Measurements from ENCODE around the gene PRMT2. TPM values are rescaled to one million over a fixed set of nuclear protein-coding genes. Genes with fewer than 3 reads are reported as not detected.

PRMT2 gene
- total and polyA plus RNA-seq, 7 experiments from 2014 or later = 125 to 377 (median 268) TPM

DNA sequence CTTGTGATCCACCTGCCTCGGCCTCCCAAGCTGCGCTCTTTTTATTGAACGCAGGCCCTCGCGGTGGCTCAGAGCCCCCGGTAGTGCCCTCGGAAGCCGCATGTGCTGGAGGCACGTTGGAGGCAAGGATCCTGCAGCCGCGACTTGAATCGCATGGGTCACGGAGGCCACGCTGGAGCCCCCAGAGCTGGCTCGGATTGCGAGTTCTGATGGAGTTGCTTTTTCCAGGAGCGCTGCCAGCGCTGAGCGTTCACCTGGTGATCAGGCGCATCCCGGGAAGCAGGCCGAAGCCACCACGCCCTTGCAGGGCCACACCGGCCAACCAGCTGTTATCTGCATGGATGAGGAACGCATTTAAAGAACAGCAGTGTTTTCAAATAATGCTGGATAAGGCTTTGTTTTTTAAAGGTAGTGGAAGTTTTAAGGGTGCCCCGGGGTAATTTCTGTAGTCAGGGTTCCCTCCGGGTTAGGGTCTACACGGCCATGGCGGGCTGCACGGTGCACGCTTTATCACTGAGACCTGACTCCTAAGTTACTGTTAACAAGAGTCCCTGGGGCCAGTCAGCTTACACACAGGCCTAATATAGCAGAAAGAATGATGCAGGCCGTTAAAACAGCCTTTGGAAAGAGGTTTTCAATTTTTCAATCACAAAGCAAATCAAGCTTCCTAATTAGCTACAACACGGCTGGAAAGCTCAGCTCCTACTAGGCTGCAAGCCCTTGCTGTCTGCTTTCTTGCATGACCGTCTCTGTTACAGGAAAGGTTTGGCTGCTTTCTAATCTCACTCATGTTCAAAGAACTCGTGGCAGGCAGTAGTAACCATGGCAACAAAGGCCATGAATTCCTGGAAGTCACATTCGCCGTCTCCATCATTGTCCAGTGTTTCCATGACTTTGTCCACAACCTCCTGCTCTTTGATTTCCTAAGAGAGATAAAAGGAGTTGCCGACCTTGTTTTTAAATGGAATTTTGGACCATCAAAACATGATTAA, 36.6 kb upstream of the PRMT2 start:
- Histone ChIP-seq H3K4me1 (ENCODE audit: control insufficient read depth in 2 of 2, insufficient read depth in 2 of 2, low read length in 2 of 2) (peaks cover 0 to 12% of the 10 kb centered on the region in 2 donors), H3K27ac (ENCODE audit: low read depth, low read length) (no peak overlapping the region), H3K4me3 (ENCODE audit: low read length) (no peak overlapping the region), H3K9me3 (ENCODE audit: control insufficient read depth in 2 of 3, low read length in 3 of 3) (peaks cover 0 to 12% (median 0%) of the 10 kb centered on the region in 3 experiments), H3K36me3 (ENCODE audit: control insufficient read depth in 2 of 3, insufficient read depth in 3 of 3, low read length in 3 of 3) (no peaks in the 10 kb centered on the region), H3K27me3 (ENCODE audit: control insufficient read depth in 2 of 2, insufficient read depth in 2 of 2, low read length in 2 of 2) (no peaks in the 10 kb centered on the region)
- peak overlapping the region in 3 of 10 donors; percentile 36 to 43 (median 41) for H3K4me3 Mint-ChIP-seq
- intact Hi-C loops (cut with micrococcal nuclease) = no loop called here
- CTCF ChIA-PET = interaction anchor here (0.7 kb wide), 1 partner anchor 29 kb away, joined by 3 read pairs; no protein-coding TSS in a partner anchor
- peak overlapping the region; percentile 5 to 84 (median 69) for H3K27ac Mint-ChIP-seq
- H3K36me3 Mint-ChIP-seq = peaks cover 0 to under 1% (median 0%) of the 10 kb centered on the region in 5 donors
- peaks cover 0 to 16% (median 5%) of the 10 kb centered on the region in 11 donors for H3K9me3 Mint-ChIP-seq
- H3K27me3 Mint-ChIP-seq = no peaks in the 10 kb centered on the region
- no peak for ATAC-seq
- DNase-seq = peak in 2 of 9 donors; percentile 26 to 37
- POLR2A ChIA-PET = interaction anchor here (2.1 kb wide), 1 partner anchor 36 kb away, joined by 7 read pairs; the partner anchor contains the start of gene PRMT2
- H3K4me1 Mint-ChIP-seq = peaks cover 4 to 61% (median 33%) of the 10 kb centered on the region in 7 donors

DNA sequence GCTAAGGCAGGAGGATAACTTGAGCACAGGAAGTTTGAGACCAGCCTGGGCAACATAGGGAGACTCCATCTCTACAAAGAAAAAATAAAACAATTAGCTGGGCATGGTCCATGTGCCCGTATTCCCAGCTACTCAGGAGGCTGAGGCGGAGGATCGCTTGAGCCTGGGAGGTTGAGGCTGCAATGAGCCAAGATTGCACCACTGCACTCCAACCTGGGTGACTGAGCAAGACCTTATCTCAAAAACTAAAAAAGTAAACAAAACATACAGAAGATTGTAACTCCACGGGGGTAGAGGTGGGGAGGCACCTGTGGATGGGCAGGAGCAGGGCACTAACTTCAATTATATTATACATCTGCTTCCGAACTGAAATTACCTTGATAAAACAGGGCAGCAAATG, 35.2 kb upstream of the PRMT2 start:
- ATAC-seq (no peak), DNase-seq (no peak)
- CTCF ChIA-PET = interaction anchor here (0.8 kb wide), 1 partner anchor 12 kb away, joined by 3 read pairs; no protein-coding TSS in a partner anchor
- no peak overlapping the region for H3K27ac ChIP-seq (ENCODE audit: low read depth, low read length)
- no peaks in the 10 kb centered on the region for H3K9me3 ChIP-seq (ENCODE audit: control insufficient read depth in 2 of 3, low read length in 3 of 3)
- Mint-ChIP-seq H3K36me3 (no peaks in the 10 kb centered on the region), H3K4me1 (peaks cover 11 to 75% (median 46%) of the 10 kb centered on the region in 7 donors), H3K27me3 (no peaks in the 10 kb centered on the region), H3K9me3 (peaks cover 0 to 3% (median 0%) of the 10 kb centered on the region in 11 donors), H3K27ac (peak overlapping the region in 6 of 9 donors; percentile 50 to 84 (median 74)), H3K4me3 (peak overlapping the region in 1 of 10 donors; percentile 43)
- peaks cover 6 to 19% of the 10 kb centered on the region in 2 donors for H3K4me1 ChIP-seq (ENCODE audit: control insufficient read depth in 2 of 2, insufficient read depth in 2 of 2, low read length in 2 of 2)
- H3K27me3 ChIP-seq (ENCODE audit: control insufficient read depth in 2 of 2, insufficient read depth in 2 of 2, low read length in 2 of 2) = no peaks in the 10 kb centered on the region
- intact Hi-C loops (cut with micrococcal nuclease) = no loop called here
- no peak overlapping the region for H3K4me3 ChIP-seq (ENCODE audit: low read length)
- POLR2A ChIA-PET = interaction anchor here (1.0 to 1.4 kb wide), 2 partner anchors 19 to 40 kb away, joined by 3 to 4 read pairs; no protein-coding TSS in a partner anchor
- no peaks in the 10 kb centered on the region for H3K36me3 ChIP-seq (ENCODE audit: control insufficient read depth in 2 of 3, insufficient read depth in 3 of 3, low read length in 3 of 3)

DNA sequence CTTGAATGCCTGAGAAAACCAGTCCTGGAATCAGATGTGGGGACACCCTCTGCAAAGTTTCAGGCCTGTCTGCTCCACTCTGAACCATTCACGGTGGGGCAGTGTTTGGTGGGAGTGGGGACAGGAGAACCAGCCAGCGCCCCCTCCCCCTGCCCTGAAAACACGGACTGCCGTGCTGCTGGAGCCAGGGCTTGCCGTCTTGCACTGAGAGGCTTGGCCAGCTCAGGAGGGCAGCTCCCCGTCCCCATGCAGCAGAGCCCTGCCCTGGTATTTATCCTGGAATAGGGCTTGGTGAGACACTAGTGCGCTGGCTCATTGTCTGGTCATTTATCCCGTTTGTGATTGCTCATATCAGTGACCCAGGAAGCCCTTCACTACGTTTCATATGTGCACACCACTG, 34.5 kb upstream of the PRMT2 start:
- no peaks in the 10 kb centered on the region for H3K9me3 ChIP-seq (ENCODE audit: control insufficient read depth in 2 of 3, low read length in 3 of 3)
- no peak overlapping the region for H3K27ac ChIP-seq (ENCODE audit: low read depth, low read length)
- CTCF ChIA-PET = interaction anchor here (0.8 kb wide), 1 partner anchor 11 kb away, joined by 3 read pairs; no protein-coding TSS in a partner anchor
- H3K4me3 Mint-ChIP-seq = no peak overlapping the region
- POLR2A ChIA-PET = interaction anchor here (1.0 to 1.7 kb wide), 3 partner anchors 20 to 41 kb away, joined by 3 to 4 read pairs (median 4); no protein-coding TSS in a partner anchor
- peak overlapping the region in 3 of 9 donors; percentile 41 to 68 (median 43) for H3K27ac Mint-ChIP-seq
- ATAC-seq (no peak), DNase-seq (no peak)
- no peaks in the 10 kb centered on the region for H3K9me3 Mint-ChIP-seq
- H3K4me1 ChIP-seq (ENCODE audit: control insufficient read depth in 2 of 2, insufficient read depth in 2 of 2, low read length in 2 of 2) = peaks cover 13 to 25% of the 10 kb centered on the region in 2 donors
- H3K4me1 Mint-ChIP-seq = peaks cover 15 to 75% (median 53%) of the 10 kb centered on the region in 7 donors
- H3K36me3 ChIP-seq (ENCODE audit: control insufficient read depth in 2 of 3, insufficient read depth in 3 of 3, low read length in 3 of 3) = no peaks in the 10 kb centered on the region
- intact Hi-C loops (cut with micrococcal nuclease) = no loop called here
- no peaks in the 10 kb centered on the region for H3K36me3 Mint-ChIP-seq
- H3K4me3 ChIP-seq (ENCODE audit: low read length) = no peak overlapping the region
- H3K27me3 ChIP-seq (ENCODE audit: control insufficient read depth in 2 of 2, insufficient read depth in 2 of 2, low read length in 2 of 2) = no peaks in the 10 kb centered on the region
- H3K27me3 Mint-ChIP-seq = no peaks in the 10 kb centered on the region

GRCh38 chr21:46603228-46603627, 32.2 kb upstream of the PRMT2 start:
- Mint-ChIP-seq H3K27ac (no peak overlapping the region), H3K9me3 (peaks cover 0 to 1% (median 0%) of the 10 kb centered on the region in 11 donors), H3K36me3 (no peaks in the 10 kb centered on the region), H3K4me3 (no peak overlapping the region), H3K27me3 (no peaks in the 10 kb centered on the region), H3K4me1 (peaks cover 33 to 88% (median 75%) of the 10 kb centered on the region in 7 donors)
- ATAC-seq (no peak), DNase-seq (no peak)
- POLR2A ChIA-PET = interaction anchor here (0.9 to 2.0 kb wide), 3 partner anchors 29 to 51 kb away, joined by 3 to 5 read pairs (median 4); partner anchors contain the start of gene PRMT2
- Histone ChIP-seq H3K4me3 (ENCODE audit: low read length) (no peak overlapping the region), H3K9me3 (ENCODE audit: control insufficient read depth in 2 of 3, low read length in 3 of 3) (no peaks in the 10 kb centered on the region), H3K27ac (ENCODE audit: low read depth, low read length) (no peak overlapping the region), H3K4me1 (ENCODE audit: control insufficient read depth in 2 of 2, insufficient read depth in 2 of 2, low read length in 2 of 2) (peaks cover 25 to 46% of the 10 kb centered on the region in 2 donors), H3K36me3 (ENCODE audit: control insufficient read depth in 2 of 3, insufficient read depth in 3 of 3, low read length in 3 of 3) (no peaks in the 10 kb centered on the region), H3K27me3 (ENCODE audit: control insufficient read depth in 2 of 2, insufficient read depth in 2 of 2, low read length in 2 of 2) (no peaks in the 10 kb centered on the region)
- intact Hi-C loops (cut with micrococcal nuclease) = no loop called here
- CTCF ChIA-PET = no interaction called here

DNA sequence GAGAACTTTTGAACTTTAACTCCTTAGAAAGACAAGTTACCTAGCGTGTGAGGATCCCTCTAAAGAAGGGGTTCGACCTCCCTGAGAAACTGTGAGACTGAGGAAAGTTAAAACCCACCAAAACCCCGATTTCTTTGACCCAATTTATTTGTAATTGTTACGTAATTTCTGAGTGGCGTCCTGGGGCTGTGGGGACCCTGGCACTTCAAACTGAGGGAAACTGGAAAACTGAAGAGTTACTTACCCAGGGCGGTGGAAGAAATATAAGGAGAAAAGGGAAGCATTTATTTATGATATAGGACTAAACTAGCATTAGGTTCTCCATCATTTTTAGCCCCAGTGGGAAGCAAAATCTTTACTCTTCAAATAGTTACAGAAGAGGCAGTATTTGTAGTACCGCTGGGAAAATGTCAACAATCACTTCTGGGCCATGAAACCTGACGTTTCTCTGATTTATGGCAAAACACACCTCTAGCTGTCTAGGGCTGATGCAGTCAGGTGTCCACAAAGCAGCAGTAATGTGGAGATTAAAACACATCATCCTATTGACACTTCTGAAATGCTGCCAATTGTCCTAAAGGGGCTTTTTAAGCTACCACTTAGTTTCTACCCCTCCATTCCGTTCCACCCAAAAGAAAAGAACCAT, 31.0 kb upstream of the PRMT2 start:
- H3K27me3 Mint-ChIP-seq = peaks cover 0 to 1% (median 0%) of the 10 kb centered on the region in 5 donors

More for the DNA sequence above, 31.0 kb upstream of the PRMT2 start:
- ATAC-seq = no peak
- peaks cover 25 to 36% of the 10 kb centered on the region in 2 donors for H3K4me1 ChIP-seq (ENCODE audit: control insufficient read depth in 2 of 2, insufficient read depth in 2 of 2, low read length in 2 of 2)
- no peaks in the 10 kb centered on the region for H3K36me3 Mint-ChIP-seq
- DNase-seq = no peak
- ChIA-PET POLR2A (interaction anchor here (1.0 to 2.8 kb wide), 4 partner anchors 11 to 38 kb away, joined by 3 to 13 read pairs (median 10); no protein-coding TSS in a partner anchor), CTCF (interaction anchor here (0.7 kb wide), 1 partner anchor 100 kb away, joined by 3 read pairs; no protein-coding TSS in a partner anchor)
- H3K9me3 Mint-ChIP-seq = peaks cover 0 to 1% (median 0%) of the 10 kb centered on the region in 11 donors
- peak overlapping the region; percentile 53 to 90 (median 82) for H3K27ac Mint-ChIP-seq
- intact Hi-C loops (cut with micrococcal nuclease) = no loop called here
- peak overlapping the region in 8 of 10 donors; percentile 37 to 88 (median 72) for H3K4me3 Mint-ChIP-seq
- peaks cover 34 to 88% (median 71%) of the 10 kb centered on the region in 7 donors for H3K4me1 Mint-ChIP-seq
- no peaks in the 10 kb centered on the region for H3K27me3 ChIP-seq (ENCODE audit: control insufficient read depth in 2 of 2, insufficient read depth in 2 of 2, low read length in 2 of 2)
- peak overlapping the region; percentile 14 for H3K27ac ChIP-seq (ENCODE audit: low read depth, low read length)
- H3K4me3 ChIP-seq (ENCODE audit: low read length) = no peak overlapping the region
- no peaks in the 10 kb centered on the region for H3K36me3 ChIP-seq (ENCODE audit: control insufficient read depth in 2 of 3, insufficient read depth in 3 of 3, low read length in 3 of 3)
- H3K9me3 ChIP-seq (ENCODE audit: control insufficient read depth in 2 of 3, low read length in 3 of 3) = no peaks in the 10 kb centered on the region
